Neural crest cell (in vitro differentiated cells): ENCODE results near the gene OPA1. TPM values are rescaled to one million over a fixed set of nuclear protein-coding genes. Genes with fewer than 3 reads are reported as not detected.
A peak's percentile ranks its signal among the peaks of the same experiment; 100 is the strongest.

Experiments used
- DNase-seq: peaks from one replicate; pipeline ENCODE4 v3.0.0; 2021; ENCODE audit warnings: low read depth, mixed read lengths, low spot score
- H3K27ac Mint-ChIP-seq: one replicate; pipeline ENCODE4 v1.8.0; 2021; ENCODE audit warnings: mild to moderate bottlenecking, mixed read lengths; ENCODE audit not compliant: unreplicated experiment
- H3K27me3 Mint-ChIP-seq: 2 replicates; pipeline ENCODE4 v1.8.0; 2021; ENCODE audit warnings: low read depth, mild to moderate bottlenecking, mixed read lengths
- H3K36me3 Mint-ChIP-seq: 2 replicates; pipeline ENCODE4 v1.8.0; 2021; ENCODE audit warnings: low read depth, mild to moderate bottlenecking, mixed read lengths
- H3K4me1 Mint-ChIP-seq: 2 replicates; pipeline ENCODE4 v1.8.0; 2021; ENCODE audit warnings: mixed read lengths
- H3K4me3 Mint-ChIP-seq: one replicate; pipeline ENCODE4 v1.8.0; 2021; ENCODE audit warnings: mild to moderate bottlenecking, mixed read lengths
- H3K9me3 Mint-ChIP-seq: 2 replicates; pipeline ENCODE4 v1.8.0; 2021; ENCODE audit warnings: mixed read lengths
- total RNA-seq: library from RNA; stranded (reverse); gene quantifications from 2 replicates; pipeline ENCODE4 v1.2.1, GENCODE V29; 2021
- TF ChIP-seq, protein P1 (sequence below): fragments of 200-600 bp; sonication (generic); conservative IDR thresholded peaks from 2 replicates; pipeline ENCODE4 v1.5.0; 2021; ENCODE audit warnings: antibody characterized with exemption, mild to moderate bottlenecking

Gene OPA1
- total RNA-seq, 1 donor from 2014 or later: 60.8 TPM

GRCh38 chr3:193688834-193689714, 96.1 kb downstream of the OPA1 start:
- peaks cover 65% of the 10 kb centered on the region for H3K27me3 Mint-ChIP-seq
- no peak overlapping the region for H3K27ac Mint-ChIP-seq
- H3K9me3 Mint-ChIP-seq: no peaks in the 10 kb centered on the region
- H3K4me1 Mint-ChIP-seq: peaks cover 19% of the 10 kb centered on the region
- TF ChIP-seq, protein P1, sequence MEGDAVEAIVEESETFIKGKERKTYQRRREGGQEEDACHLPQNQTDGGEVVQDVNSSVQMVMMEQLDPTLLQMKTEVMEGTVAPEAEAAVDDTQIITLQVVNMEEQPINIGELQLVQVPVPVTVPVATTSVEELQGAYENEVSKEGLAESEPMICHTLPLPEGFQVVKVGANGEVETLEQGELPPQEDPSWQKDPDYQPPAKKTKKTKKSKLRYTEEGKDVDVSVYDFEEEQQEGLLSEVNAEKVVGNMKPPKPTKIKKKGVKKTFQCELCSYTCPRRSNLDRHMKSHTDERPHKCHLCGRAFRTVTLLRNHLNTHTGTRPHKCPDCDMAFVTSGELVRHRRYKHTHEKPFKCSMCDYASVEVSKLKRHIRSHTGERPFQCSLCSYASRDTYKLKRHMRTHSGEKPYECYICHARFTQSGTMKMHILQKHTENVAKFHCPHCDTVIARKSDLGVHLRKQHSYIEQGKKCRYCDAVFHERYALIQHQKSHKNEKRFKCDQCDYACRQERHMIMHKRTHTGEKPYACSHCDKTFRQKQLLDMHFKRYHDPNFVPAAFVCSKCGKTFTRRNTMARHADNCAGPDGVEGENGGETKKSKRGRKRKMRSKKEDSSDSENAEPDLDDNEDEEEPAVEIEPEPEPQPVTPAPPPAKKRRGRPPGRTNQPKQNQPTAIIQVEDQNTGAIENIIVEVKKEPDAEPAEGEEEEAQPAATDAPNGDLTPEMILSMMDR: no peak
- no peak overlapping the region for H3K4me3 Mint-ChIP-seq
- H3K36me3 Mint-ChIP-seq: peaks cover 11% of the 10 kb centered on the region
- no peak for DNase-seq

DNA sequence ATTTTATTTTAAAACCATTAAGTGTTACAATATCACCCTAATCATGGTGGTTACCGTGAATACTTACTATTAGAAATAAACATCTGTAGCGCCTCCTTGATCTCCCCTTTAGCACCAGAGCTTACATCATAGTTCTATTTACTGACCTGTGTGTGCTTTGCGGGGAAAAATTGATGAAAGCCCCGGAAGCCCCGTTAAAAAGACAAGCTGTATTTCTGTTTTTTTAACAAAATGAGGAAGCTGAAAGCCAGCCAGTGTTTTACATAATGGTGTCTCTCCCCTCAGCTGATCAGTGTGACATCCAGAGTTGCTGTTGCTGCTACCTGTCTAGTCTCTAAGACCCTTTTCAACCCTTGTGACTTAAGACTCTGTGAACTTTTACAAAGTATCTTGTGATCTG, 100.8 kb downstream of the OPA1 start:
- peaks cover 24% of the 10 kb centered on the region for H3K36me3 Mint-ChIP-seq
- H3K9me3 Mint-ChIP-seq: no peaks in the 10 kb centered on the region
- DNase-seq: no peak
- H3K4me1 Mint-ChIP-seq: no peaks in the 10 kb centered on the region
- TF ChIP-seq, protein P1: no peak
- no peak overlapping the region for H3K4me3 Mint-ChIP-seq
- H3K27ac Mint-ChIP-seq: no peak overlapping the region
- H3K27me3 Mint-ChIP-seq: peaks cover 80% of the 10 kb centered on the region

DNA sequence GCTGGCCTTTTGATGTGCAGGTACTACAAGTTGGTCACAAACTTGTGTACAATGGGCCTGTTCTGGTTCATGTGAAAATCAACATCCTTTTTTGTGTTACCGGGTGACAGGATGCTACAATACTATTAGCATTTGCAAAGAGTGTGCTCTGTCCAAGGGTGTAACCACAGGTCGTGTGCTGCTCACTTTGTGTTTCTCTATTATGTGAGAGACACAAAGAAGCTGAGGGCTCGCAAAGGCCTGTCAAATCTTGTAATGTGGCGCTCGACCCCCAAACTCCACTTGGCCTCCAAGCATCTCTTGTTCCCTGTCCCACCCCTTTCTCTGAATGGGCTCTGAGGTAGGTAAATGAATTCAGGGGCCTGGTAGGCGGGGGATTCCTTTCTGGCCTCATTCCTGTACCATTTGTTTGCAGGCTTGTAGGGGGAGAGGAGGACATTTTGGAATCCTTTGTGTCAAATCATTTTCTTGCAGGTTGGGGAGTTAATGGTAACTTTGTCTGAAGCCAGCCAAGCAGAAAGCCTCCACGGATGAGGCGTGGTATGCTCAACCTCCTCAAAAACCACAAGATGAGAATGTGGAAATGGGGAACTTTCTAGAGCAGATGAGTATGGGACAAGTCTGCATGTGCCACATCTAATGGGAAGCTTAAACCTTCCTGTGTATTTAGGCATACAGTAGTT, 109.1 kb downstream of the OPA1 start:
- H3K4me3 Mint-ChIP-seq: no peak overlapping the region
- H3K9me3 Mint-ChIP-seq: no peaks in the 10 kb centered on the region
- H3K27me3 Mint-ChIP-seq: peaks cover 93% of the 10 kb centered on the region
- peaks cover 31% of the 10 kb centered on the region for H3K4me1 Mint-ChIP-seq
- peak; percentile 8 for DNase-seq
- peaks cover 17% of the 10 kb centered on the region for H3K36me3 Mint-ChIP-seq
- TF ChIP-seq, protein P1: no peak
- no peak overlapping the region for H3K27ac Mint-ChIP-seq

- H3K9me3 Mint-ChIP-seq: no peaks in the 10 kb centered on the region
- no peak overlapping the region for H3K27ac Mint-ChIP-seq
- peaks cover 35% of the 10 kb centered on the region for H3K4me1 Mint-ChIP-seq
- H3K27me3 Mint-ChIP-seq: peaks cover 94% of the 10 kb centered on the region
- TF ChIP-seq, protein P1: no peak
- peaks cover 19% of the 10 kb centered on the region for H3K36me3 Mint-ChIP-seq
- no peak overlapping the region for H3K4me3 Mint-ChIP-seq
- DNase-seq: no peak
Observed at GRCh38 chr3:193702967-193703366, 110.0 kb downstream of the OPA1 start.

DNA sequence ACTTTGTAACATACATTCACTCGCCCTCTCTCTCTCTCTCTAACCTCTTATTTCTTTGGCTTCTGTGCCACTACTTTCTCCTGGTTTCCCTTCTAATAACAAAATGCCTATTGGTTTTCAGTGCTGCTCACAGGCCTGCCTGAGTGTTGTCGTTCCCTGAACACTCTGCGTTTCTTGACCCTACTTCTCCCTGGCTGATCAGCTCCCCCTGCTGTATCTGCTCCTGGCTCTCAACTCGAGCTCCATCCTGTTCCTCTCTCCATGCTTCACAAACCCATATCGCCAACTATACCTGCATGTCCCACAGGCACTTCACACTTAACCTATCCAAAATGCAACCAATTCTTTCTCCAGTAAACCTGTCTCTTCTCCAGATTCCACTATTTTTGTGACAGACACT, 111.4 kb downstream of the OPA1 start:
- H3K9me3 Mint-ChIP-seq: no peaks in the 10 kb centered on the region
- peaks cover 15% of the 10 kb centered on the region for H3K36me3 Mint-ChIP-seq
- H3K27me3 Mint-ChIP-seq: peaks cover 93% of the 10 kb centered on the region
- H3K27ac Mint-ChIP-seq: peak overlapping the region; percentile 31
- peaks cover 43% of the 10 kb centered on the region for H3K4me1 Mint-ChIP-seq
- no peak overlapping the region for H3K4me3 Mint-ChIP-seq
- DNase-seq: peak; percentile 26
- TF ChIP-seq, protein P1: no peak
